H54 (cell line): Measurements from ENCODE around the gene DIAPH1.

ENCODE experiments used
- DNase-seq: peaks from one replicate; pipeline ENCODE4 v3.0.0; 2011; ENCODE audit warnings: low spot score, mixed read lengths; ENCODE audit not compliant: insufficient read length
- FAIRE-seq: peaks from 3 replicates; lab custom pipeline; 2011; peaks lifted over from hg19 to GRCh38; lab: Jason Lieb, UNC
- POLR2A ChIP-seq: IDR thresholded peaks from 2 replicates; pipeline ENCODE4 v1.6.1; 2011; ENCODE audit warnings: low read depth, mild to moderate bottlenecking, low read length

Gene DIAPH1

DNA sequence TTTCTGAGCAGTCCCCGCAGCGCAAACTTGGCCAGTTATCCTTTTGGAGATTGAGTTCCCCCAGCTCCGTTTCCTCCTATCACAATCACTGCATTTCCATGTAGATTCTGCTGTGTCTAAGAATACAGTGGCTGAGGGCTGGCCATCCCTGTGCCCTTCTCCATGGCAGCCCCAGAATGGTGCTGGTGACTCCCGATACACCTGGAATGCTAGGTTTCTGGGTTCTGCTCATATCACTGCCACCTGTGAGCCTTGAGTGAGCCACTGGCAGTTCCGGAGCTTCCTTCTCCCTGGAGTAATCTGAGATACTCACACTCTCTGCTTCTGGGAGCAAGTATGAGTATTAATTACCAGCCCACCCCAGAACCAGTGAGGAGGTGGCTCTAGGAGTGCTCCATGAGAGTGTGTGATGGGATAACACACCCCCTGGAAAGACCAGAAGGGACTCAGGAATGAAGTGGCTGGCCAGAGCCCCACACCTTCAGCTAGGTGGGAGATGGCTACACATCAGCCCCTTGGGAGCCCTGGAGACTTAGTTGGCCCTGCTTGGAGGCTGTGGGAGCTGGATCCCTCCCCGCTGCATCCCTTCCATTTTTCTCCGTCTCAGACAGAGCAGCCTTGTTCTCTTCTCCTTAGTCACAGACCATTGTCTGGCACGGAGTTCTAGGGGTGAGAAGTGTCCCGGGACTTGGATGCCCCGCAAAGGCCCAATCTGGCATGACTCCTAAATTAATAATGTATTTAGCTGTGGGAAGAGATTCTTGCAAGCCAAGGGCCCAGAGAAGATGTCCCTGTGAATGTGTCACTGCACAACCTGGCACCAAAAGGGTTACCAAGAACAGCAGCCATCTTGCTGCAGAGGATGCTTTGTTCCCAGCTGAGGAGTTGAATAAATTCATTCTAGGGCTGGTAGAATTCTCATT lies 125.0 kb downstream of the DIAPH1 start:
- FAIRE-seq: no peak
- TF ChIP-seq POLR2A: no peak
- DNase-seq: no peak

DNA sequence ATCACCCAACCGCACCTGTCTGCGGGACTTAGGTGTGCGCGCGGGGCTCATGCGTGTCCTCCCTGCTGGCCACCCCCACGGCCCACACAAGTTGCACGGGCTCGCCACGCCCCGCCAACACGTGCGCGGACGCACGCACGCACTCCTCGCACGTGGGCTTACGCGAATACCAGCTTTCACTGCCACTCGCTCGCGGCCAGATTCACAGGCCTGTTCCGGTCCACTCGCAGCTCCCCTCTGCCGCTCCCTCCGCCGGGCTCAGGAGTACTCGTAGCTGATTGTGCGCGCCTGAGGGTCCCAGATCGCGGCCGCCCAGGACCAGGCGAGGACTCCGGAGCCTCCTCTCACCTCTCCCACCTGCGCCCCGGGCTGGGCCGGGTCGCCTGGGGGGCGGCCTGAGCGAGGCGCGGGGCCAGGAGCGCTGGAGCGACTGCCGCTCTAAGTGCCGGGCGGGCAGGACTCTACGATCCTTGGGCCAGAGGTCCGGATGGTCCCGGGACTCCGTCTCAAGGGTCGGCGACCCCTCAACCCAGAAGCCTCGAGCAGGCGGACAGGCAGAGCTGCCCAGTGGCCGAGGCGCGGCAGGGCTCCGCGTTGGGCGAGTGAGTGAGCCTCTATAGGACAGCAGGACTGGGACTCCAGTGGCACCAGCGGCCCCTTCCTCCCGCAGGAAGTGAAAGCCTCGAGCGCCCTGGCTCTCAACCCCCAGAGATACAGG lies 126.5 kb downstream of the DIAPH1 start:
- DNase-seq (no peak), FAIRE-seq (no peak)
- no peak for TF ChIP-seq POLR2A

- DNase-seq (no peak), FAIRE-seq (no peak)
- TF ChIP-seq POLR2A: no peak
These were observed 127.3 kb downstream of the DIAPH1 start for GRCh38 chr5:141491323-141492167.

DNA sequence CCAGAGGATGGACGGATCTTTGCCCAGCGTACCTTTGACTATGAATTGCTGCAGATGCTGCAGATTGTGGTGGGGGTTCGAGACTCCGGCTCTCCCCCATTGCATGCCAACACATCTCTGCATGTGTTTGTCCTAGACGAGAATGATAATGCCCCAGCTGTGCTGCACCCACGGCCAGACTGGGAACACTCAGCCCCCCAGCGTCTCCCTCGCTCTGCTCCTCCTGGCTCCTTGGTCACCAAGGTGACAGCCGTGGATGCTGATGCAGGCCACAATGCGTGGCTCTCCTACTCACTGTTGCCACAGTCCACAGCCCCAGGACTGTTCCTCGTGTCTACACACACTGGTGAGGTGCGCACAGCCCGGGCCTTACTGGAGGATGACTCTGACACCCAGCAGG lies 128.0 kb downstream of the DIAPH1 start:
- FAIRE-seq: no peak

DNA sequence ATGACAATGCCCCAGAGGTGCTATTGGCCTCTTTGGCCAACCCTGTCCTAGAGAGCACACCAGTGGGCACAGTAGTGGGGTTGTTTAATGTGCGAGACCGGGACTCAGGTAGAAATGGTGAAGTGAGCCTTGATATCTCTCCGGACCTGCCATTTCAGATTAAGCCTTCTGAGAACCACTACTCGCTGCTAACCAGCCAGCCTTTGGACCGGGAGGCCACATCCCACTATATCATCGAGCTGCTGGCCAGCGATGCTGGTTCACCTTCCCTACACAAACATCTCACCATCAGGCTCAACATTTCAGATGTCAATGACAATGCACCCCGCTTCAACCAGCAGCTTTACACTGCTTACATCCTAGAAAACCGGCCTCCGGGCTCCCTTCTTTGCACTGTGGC lies 128.5 kb downstream of the DIAPH1 start:
- no peak for TF ChIP-seq POLR2A
- no peak for DNase-seq
- no peak for FAIRE-seq

More for the DNA sequence above, 128.0 kb downstream of the DIAPH1 start:
- no peak for DNase-seq
- TF ChIP-seq POLR2A: no peak

- DNase-seq (no peak), FAIRE-seq (no peak)
- no peak for TF ChIP-seq POLR2A
These were observed 129.0 kb downstream of the DIAPH1 start for GRCh38 chr5:141489841-141490240.

DNA sequence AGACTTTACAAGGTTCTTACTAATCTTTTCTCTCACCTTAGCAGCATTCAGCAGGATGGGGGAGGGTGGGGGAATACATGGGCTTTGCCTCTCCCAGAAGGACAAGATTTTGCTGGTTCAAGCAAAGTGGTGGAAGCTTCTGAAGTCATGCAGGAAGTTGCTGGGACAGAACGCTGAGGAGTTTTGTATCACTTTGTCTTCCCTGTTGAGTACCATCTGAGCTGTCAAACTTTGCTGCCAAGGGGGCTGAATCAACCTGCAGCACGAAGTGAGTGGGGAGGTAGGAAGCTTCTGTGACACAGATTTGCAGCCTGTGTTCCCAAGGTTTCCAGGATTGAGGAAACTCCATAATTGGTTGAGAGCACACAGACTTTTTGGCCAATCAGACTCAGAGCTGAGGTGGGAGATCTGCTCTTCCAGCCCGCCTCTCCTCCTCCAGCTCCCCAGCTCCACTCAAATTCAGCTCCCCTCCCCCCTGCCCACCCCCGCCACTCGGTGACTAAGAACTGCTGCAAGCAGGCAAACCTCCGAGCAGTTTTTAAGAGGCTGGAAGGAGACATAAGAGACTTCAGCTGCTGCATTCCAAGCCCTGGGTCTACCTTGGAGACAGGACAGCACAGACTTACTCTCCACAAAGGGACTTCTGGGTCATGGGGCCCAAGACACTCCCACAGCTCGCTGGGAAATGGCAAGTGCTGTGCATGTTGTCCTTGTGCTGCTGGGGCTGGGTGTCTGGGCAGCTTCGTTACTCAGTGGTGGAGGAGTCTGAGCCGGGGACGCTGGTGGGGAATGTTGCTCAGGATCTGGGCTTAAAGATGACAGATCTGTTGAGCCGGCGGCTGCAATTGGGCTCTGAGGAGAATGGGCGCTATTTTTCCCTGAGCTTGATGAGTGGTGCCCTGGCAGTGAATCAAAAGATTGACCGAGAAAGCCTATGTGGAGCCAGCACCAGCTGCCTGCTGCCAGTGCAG lies 129.9 kb downstream of the DIAPH1 start, which contains the start of gene PCDHGC5:
Gene PCDHGC5, plus strand, starts transcription at position 491 of the 971 bp plus-strand sequence. Its CDS starts 160 bp downstream, at position 651.
- DNase-seq: peak; percentile 87
- FAIRE-seq: no peak

GRCh38 chr5:141487131-141487530 lies 131.7 kb downstream of the DIAPH1 start:
- FAIRE-seq (no peak), DNase-seq (no peak)
- TF ChIP-seq POLR2A: no peak

More for the DNA sequence above, 129.9 kb downstream of the DIAPH1 start, which contains the start of gene PCDHGC5:
- TF ChIP-seq POLR2A: no peak

GRCh38 chr5:141486091-141486490 lies 132.7 kb downstream of the DIAPH1 start:
- DNase-seq: no peak
- no peak for TF ChIP-seq POLR2A
- FAIRE-seq: no peak

DNA sequence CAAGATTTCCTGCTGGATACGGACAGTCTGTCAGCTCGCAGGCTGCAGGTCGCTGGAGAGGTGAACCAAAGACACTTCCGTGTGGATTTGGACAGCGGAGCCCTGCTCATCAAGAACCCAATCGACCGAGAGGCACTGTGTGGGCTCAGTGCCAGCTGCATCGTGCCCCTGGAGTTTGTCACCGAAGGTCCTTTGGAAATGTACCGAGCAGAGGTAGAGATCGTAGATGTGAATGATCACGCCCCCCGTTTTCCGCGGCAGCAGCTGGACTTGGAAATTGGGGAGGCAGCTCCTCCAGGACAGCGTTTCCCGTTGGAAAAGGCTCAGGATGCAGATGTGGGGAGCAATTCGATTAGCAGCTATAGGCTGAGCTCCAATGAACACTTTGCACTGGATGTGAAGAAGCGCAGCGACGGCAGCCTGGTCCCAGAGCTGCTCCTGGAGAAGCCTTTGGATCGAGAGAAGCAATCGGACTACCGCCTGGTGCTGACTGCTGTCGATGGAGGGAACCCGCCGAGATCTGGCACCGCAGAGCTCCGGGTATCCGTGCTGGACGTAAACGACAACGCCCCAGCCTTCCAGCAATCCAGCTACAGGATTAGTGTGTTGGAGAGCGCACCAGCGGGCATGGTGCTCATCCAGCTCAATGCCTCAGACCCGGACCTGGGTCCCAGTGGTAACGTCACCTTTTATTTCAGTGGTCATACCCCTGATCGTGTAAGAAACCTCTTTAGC lies 133.3 kb downstream of the DIAPH1 start:
- DNase-seq (no peak), FAIRE-seq (no peak)
- no peak for TF ChIP-seq POLR2A

DNA sequence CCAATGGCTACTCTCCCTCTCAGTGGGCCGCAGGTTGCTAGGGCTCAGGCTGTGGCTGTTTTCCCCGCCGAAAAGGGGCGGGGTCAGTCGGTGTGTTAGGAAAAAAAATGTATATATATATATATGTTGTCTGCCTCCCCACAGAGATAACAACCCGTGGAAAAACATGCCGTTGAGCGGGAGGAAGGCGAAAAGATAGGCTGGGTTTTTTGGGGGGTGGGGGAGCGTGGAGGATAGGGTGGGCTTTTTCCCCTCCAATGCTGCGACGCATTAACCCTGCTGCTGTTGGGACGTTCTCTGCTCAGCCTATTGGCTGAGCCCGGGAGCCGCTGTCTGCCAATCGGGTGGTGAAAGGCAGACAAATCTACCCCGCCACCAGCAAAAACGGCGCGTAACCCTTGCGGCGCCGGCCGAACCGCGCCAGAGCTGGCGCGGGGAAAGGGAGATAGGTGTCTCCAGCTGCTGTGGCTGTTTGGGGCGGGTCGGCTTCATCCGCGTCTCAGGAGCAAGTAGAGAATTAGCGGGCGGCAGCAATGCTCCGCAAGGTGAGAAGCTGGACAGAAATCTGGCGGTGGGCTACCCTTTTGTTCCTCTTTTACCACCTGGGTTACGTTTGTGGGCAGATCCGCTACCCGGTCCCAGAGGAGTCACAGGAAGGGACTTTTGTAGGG lies 134.0 kb downstream of the DIAPH1 start, which contains the start of gene PCDHGC4:
Gene PCDHGC4, plus strand, starts transcription at position 390 of the 671 bp plus-strand sequence. Its CDS starts 144 bp downstream, at position 534.
- FAIRE-seq: no peak
- TF ChIP-seq POLR2A: no peak
- no peak for DNase-seq
